Tongue (tissue), 2 donors: ENCODE results near the gene SSBP2. TPM values are rescaled to one million over a fixed set of nuclear protein-coding genes. Genes with fewer than 3 reads are reported as not detected.

Experiments used
- DNase-seq: peaks from one replicate; pipeline ENCODE4 v3.0.0-alpha.2; 2015
- total RNA-seq: library from RNA; depleted of rRNA; stranded (reverse); fragments of >200 nt; gene quantifications from one replicate; pipeline ENCODE4 v1.2.3, GENCODE V29; 2014

Gene SSBP2
- total RNA-seq, 1 donor from 2014 or later = 102 TPM

- DNase-seq = no peak
Measured at GRCh38 chr5:81766611-81767010, 15.7 kb upstream of the SSBP2 start.

DNA sequence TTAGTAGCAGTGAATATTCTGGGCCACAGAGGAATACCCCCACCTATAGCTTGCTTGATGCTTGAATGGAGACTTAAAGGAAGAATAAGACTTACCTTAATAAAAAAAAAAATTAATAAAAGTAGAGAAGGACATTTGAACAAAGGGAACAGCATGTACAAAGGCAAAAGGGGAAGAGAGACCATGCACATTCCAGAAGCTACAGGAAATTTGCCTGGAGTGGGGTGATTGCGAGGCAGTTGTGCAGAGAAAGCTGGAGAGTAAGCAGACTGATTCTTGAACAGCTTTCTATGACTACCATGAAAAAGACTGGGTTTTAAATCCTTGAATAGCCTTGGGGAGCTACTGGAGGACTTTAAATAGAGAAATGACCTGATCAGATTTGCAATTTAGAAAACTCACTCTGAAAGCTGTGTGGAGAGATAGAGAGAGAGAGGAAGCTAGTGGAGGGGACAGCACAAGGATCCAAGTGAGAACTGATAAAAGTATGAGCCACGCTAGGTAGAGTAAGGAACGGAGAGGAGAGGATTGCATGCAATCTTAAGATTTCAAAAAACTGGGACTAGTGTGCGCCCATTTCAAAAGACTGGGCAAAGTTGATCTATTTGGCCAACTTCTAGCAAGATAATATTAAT, 12.5 kb upstream of the SSBP2 start:
- no peak for DNase-seq

GRCh38 chr5:81762853-81763252, 12.0 kb upstream of the SSBP2 start:
- DNase-seq = no peak

GRCh38 chr5:81762401-81762800, 11.5 kb upstream of the SSBP2 start:
- no peak for DNase-seq

DNA sequence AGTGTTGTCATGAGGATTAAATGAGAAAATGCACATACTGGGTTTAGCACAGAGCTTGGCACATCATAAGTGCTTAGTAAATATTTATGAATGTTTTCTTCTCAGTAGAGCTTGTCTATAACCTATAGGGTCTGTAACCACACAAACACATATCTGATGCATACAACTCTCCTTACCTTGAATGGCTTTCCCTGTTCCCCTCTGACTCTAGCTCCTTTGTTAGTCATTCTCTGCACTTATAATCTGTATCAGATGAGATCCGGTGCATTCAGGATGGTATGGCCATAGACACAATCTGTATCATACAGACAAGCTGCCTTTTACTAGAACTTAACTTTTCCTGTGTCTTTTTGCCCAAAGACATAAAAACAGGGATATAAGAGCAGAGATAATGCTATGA, 11.1 kb upstream of the SSBP2 start:
- DNase-seq = no peak

DNA sequence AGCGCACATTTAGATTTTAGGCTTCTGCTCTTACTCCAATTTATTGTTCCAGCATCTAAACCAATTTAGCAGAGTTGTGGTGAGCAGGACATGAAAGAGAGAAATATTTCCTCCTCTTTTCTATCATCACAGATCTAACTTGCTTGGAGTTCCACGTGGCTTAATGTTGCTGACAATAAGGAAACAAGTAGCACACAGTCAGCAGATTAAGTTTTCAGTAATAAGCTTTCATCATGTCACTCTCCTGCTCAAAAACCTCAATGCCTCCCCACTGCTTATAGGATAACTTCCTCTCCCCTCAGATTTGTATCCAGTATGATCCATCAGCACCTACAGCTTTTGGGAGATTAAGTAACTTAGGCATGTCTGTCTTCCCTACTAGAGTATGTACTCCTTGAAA, 10.4 kb upstream of the SSBP2 start:
- no peak for DNase-seq

DNA sequence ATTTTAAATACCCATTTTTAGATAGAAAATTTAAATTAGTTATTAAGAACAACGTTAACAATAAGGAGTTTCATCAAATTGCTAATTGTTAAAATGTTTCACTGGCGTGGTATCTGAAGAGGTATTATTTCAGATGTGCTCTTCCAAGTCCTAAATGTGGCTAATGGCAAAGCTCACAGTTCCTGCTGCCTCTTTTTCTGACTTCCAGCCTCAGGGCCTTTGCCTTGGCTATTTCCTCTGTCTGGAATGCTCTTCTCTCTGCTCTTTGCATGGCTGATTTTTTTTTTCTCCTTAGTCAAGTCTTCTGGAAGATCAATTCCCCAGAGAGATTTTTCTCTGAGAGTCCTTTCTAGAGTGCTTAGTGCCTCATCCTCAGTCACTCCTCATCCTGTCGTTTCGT, 9.6 kb upstream of the SSBP2 start:
- no peak for DNase-seq

DNA sequence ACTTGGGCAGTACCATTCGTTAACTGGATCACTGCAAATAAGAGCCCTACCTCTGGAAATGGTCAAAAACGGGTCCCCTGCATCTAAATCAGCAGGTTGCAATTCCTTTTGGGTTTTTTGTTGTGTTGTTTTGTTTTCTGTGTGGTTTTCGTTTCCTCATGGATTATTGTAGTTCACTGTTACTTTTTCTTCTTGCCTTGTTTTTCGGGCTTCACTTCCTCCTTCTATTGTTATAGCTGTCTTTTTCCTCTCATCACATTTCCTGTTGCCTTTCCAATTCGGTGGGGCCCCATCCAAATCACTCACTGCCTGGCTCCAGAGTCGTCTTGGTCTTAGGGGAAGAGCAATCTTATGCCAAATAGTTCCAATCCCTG, 8.7 kb upstream of the SSBP2 start:
- DNase-seq = no peak

GRCh38 chr5:81757404-81757803, 6.5 kb upstream of the SSBP2 start:
- no peak for DNase-seq

DNA sequence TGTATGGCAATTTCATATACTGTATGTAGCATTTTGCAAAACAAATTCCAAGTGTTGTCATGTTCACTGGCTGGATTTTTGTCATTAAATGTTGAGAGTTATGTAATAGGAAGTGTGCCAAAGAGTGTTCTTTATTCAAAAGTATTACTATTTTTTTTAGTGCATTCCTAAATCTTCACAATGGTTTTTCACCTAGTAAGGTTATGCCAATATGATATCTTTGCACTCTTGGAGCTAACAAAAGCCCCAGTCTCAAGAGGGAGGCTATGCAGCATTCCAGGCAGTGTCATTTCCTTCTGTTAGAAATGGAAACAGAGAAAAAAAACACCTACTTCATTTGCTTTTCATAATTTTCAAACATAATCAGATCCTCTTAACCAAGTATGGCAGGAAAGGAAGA, 5.1 kb upstream of the SSBP2 start:
- no peak for DNase-seq

GRCh38 chr5:81755320-81755719, 4.4 kb upstream of the SSBP2 start:
- peak; percentile 48 for DNase-seq

DNA sequence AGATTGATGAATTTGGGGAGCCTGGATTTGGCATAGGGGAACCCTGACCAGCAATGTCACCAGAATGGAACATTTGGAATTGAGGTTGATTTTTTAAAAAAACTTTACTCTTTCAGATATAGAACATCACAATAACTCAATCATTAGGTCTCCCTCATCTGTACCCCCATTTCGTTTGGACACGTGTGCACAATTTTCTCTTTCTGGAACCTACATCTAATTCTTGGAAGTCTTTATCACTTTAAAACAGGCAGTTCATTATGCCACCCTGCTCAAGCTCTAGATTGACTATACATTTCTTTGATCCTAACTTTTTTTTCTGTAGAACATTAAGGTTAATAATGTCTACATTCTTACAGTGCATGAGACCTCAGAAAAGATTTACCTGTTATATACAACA, 3.7 kb upstream of the SSBP2 start:
- no peak for DNase-seq

DNA sequence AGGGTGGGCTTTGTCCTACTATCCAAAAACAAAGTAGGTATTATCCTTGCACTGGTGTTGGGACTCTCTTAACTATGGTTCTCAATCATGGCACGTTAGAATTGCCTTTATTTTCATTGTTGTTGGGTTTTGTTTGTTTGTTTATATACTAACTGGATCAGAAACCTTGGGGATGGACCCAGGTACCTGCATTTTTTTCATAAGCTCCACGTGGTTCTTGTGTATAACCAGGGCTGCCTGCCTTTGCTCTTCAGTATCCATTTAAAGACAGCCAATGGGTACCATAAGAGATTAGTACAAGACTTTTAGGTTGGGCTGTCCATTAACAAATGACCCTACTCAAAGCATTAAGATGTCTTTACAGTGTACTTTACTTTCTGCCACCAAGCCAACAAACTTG, 2.5 kb upstream of the SSBP2 start:
- DNase-seq = no peak

- DNase-seq = no peak
Measured at GRCh38 chr5:81752644-81752963, 1.7 kb upstream of the SSBP2 start.

GRCh38 chr5:81751836-81752643, 1.1 kb upstream of the SSBP2 start:
- DNase-seq = peak; percentile 67

- peak; percentile 38 for DNase-seq
Measured at GRCh38 chr5:81750308-81751008, 439 bp downstream of the SSBP2 start.

- DNase-seq = peak; percentile 65
Measured at GRCh38 chr5:81749561-81750307, 1.2 kb downstream of the SSBP2 start.

DNA sequence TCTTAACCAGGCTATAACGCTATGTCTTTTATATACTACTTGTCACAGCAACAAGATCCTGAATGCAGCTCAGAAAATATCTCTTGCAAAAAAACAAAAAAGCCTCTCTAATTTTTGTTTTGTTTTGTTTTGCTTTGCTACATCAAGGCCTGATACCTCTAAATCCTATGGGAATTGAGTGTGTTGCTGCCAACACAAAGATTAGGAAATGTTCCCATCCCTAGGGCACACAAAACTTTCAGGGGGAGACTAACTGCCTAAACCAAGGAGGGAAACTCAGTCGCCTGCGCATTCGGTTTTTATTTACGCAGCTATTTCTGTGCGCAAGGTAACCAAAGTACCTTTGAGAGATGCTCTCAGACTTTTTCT, 1.7 kb downstream of the SSBP2 start:
- peak; percentile 49 for DNase-seq

GRCh38 chr5:81748556-81748955, 2.3 kb downstream of the SSBP2 start:
- DNase-seq = peak; percentile 38

GRCh38 chr5:81747030-81747429, 3.9 kb downstream of the SSBP2 start:
- DNase-seq = no peak

DNA sequence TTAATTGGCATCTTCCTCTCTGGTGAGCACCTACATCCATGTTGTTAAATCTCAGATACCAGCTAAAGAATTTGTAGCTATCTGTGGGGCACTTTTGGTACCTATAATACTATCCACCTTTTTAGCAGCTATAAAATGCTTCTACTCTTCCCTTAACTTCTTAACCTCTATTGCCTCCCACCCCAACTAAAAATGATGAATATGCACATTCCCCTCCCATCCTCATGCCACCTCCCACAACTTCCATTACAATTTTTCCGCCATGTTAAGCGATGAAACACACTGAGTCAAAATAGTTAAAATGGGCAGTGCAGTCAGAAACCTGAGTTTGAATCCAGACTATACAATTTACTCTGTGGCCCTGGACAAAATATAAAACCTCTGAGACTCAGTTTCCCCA, 10.1 kb downstream of the SSBP2 start:
- no peak for DNase-seq

- no peak for DNase-seq
Measured at GRCh38 chr5:81739291-81739690, 11.6 kb downstream of the SSBP2 start.

GRCh38 chr5:81729276-81729675, 21.6 kb downstream of the SSBP2 start:
- DNase-seq = no peak
